Activated gamma-delta T cell treated with anti-CD3 and anti-CD28 coated beads, Interleukin-2, amount 50 U/mL, for 16 hours (primary cell): ENCODE results near the gene PPARD.
"Not testable (repeated sequence)": the region's sequence is repeated elsewhere in the genome, so short reads cannot be mapped to it uniquely, and the experiment has no call there.

Experiments
- DNase-seq: peaks from one replicate; pipeline ENCODE4 v3.0.0-alpha.2; 2020; ENCODE audit warnings: low read depth

PPARD gene

DNA sequence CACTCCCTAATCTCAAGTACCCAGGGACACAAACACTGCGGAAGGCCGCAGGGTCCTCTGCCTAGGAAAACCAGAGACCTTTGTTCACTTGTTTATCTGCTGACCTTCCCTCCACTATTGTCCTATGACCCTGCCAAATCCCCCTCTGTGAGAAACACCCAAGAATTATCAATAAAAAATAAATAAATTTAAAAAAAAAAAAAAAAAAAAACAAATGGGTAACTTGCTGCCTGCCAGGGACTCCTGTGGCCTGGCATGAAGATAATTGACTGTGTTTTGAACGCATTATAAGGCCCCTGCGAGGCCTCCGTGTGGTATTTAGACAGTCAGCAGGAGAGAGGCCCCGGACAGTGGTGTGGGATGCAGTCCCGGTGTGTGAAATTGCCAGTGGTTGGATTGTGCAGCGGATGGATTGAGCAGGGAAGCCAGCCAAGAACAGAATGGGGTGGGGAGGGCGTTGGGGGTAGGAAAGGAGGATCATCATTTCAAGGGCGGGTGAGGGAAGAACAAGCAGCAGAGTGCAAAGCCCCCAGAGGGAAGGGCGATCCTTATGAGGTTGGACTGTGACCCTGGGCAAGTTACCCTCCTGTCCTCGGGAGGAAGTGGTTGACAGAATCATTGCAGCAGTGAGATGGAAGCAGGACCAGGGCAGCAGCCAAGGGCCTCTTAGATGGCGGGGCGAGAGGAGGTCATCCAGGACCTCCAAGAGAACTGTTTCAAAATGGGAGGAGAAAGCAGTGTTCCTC lies 43.3 kb downstream of the PPARD start:
- DNase-seq = no peak

DNA sequence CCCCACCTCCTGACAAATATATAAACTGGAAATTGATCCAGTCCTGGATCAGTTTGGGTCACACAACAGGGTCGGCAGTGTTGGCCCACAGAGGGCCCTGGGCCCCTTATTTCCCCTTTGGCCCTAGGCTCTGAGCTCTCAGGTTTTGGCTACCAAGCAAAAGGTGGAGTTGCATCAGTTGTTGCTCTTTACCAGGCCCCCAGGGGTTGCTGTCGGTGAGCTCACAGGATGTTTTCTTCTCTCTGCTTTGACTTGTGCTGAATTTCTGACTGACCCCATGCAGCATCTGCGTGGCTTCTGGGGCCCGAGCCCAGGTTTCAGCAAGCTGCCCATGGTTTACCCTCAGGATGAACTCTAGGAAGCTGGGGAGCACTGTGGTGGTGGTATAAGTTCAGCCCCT lies 44.6 kb downstream of the PPARD start:
- no peak for DNase-seq

DNA sequence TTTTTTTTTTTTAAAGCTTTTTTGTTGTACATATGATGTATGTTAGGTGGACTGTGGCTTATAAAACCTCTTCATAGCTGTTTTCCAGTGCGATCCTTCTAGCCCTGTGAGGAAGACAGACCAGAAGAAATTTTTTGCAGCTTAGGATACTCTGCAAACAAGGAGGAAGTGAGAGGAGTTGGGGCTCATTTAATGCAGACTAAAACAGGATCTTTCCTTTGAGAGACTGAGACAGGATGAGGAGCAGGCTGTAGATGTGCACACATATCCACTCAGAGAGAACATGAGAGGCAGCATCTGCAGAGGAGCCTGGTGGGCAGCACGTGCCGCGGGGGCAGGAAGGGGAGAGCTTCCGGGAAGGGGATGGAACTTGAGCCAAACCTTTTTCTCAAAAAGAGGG lies 45.7 kb downstream of the PPARD start:
- no peak for DNase-seq

DNA sequence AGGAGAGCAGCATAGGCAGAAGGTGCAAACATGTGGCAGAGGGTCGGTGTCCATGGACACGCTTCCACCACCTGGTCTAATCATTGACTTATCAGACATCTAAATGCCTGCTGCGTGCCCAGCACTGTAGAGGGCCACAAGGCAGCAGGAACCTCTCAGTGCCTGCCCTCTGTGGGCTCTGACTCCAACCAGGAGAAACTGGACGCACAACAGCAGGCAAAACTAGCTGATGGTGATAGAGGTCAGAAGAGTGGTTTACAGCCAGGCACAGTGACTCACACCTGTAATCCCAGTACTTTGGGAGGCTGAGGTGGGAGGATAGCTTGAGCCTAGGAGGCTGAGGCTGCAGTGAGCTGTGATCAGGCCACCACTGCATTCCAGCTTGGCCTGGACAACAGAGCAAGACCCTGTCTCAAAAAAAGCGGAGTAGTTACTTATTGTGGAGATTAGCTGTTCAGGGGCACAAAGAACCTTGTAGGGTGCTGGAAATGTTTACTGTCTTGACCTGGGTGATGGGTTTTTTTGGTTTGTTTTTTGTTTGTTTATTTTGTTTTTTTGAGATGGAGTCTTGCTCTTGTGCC lies 46.5 kb downstream of the PPARD start:
- no peak for DNase-seq

DNA sequence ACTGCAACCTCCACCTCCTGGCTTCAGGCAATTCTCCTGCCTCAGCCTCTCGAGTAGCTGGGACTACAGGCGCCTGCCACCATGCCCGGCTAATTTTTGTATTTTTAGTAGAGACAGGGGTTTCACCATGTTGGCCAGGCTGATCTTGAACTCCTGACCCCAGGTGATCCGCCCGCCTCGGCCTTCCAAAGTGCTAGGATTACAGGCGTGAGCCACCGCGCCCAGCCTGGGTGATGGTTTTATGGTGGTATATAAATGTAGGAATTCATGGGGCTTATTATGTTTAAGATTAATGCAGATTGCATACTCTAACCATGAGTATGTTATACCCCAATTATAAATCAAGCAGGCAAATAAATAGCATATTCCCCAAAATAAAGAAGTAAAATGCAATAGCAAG lies 47.0 kb downstream of the PPARD start:
- DNase-seq = not testable (repeated sequence)

DNA sequence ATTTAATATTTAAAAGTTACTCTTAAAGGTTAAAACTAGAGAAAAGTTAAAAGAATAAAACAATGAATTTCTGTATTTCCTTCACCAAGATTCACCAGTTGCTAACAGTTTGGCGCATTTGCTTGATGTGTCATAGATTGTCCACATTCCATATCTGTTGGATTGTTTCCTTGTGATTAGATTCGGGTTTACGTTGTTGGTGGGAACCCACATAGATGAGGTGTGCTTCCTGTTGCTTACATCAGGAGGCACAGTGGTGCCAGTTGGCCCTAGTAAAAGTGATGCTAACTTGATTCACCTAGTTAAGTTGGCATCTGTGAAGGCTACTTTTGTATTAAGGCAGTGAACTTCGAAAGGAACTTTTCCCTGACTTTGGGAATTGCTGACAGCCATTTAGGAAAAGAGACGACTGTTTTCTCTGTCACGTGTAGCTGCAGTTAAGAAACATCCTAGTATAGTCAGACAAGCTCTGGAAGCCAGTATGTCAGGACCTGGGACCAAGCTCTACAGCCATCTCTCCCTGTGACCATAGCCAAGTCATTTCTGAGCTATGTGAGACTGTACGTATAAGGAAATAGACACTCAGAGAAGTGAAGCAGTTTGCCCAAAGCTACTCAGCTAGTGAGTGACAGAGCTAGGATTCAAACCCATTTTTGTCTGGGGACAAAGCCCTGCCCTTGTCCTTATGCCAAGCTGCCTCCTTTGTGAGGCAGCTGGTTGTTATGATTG lies 49.0 kb downstream of the PPARD start:
- no peak for DNase-seq

DNA sequence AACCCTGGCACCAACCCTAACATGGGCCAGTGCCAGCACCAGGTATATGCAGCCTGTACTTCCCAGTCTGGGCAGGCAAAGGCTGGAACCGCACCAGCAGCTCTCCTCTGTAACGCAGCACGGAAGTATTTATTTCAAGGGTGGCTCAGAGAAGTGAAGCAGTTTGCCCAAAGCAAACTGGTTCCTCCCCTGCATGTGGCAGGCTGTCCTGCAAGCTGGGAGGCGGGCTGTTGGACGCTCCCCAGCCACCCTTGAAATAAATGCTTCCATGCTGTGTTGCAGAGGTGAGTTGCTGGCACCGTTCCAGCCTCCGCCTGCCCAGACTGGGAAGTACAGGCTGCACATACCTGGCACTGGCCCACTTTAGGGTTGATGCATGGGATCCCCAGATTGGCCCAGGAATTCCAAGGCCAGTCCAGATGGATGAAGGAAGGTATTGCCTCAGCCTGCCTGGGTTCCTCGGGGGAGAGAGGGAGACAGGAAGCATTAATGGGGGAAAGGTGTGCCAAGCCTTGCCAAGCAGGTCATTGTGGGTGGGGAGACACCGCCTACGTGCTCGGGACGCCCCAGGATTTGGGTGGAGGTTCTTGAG lies 49.8 kb downstream of the PPARD start:
- no peak for DNase-seq

DNA sequence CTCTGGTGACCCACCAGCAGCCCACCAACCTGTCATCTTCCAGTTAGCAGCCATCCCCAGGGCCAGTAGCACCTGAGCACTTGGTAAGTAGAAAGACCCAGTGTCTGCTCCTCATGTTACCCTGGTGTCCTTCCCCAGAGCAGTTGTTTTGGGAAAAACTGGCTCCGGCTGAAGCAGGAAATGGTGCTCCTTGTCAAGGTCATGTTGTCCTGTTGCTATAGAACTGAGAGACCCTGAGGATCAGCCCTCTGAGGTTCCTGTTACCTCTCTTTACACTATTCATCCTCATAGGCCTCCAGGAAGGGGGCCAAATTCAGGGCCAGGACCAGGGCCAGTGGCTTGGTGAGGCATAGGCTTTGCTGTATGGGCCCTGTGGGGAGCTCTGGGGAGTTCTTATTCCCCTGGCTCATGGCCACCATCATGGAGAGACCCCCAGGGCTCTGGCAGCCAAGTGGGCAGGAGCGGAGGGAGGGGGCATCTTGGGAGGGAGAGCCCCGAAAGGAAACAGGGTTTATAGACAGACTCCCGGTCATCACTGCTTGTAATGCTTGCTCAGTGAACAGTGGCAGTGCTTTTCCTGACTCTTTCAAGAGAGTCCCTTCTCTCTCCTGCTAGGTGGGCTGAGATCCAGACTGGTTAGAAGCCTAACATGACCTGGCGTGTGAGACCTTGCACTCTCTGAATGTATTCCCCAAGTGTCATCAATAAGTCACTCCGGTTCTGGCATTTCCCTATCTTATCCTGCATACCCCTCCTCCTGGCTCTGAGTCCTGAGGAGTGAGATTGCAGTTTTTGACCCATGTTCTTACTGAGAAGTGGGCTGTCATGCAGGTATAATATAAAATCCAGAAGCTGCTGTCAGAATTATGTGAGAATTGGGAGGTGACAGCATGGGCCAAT lies 50.7 kb downstream of the PPARD start:
- DNase-seq = no peak

DNA sequence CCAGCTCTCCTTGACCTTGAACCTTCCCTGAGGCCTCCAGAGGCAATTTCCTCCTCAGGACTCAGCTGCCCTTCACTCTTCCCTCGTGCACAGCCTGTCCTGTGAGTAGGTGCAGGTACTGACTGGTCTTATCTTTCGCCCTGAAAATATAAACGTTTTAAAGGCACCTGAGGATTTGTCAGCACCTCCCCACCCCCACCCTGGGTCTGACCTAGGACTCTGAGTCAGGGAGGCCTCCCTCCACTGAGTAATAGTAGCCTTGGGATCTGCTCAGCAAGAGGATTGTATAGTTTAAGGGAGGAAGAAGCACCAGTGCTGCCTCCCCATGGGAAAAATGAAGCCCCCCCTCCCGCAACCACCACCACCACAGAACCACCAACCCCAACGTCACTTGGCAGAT lies 54.6 kb downstream of the PPARD start:
- no peak for DNase-seq

DNA sequence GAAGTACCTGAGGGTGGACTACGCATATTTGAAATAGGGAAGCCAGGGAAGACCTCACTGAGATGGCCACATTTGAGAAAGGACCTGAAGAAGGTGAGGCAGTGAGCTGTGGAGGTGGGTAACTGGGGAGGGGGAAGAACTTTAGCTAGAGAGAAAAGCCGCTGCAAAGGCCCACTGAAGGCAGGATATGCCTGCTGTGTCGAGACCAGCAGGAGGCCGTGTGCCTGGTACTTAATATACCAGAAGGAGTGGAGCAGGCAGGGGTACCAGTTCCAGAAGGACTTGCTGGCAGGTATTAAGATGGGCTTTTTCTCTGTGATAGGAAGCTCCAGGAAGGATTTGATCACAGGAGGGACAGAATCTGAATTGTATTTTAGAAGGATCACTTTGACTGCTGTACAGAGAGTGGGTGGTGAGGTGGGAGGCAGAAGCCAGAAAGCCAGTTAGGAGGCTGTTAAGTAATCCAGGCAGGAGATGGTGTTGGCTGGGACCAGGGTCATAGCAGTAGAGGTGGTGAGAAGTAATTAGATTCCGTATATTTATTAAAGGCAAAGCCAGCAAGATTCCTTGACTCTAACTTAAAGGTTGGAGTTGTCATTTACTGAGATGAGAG lies 55.6 kb downstream of the PPARD start:
- DNase-seq = no peak

DNA sequence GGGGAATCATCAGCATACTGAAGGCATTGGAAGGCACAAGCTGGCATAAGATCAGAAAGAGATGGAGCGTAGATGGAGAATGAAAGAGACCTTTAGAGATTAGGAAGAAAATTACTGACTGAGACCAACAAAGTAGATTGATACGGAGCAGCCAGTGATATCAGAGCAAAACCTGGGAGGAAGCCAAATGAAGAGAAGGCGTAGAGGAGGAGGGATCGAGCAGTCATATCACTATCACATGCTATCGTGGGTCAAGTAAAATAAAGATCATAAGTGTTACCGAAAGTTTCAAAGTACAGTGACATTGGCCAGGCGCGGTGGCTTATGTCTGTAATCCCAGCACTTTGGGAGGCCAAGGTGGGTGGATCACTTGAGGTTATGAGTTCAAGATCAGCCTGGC lies 56.2 kb downstream of the PPARD start:
- DNase-seq = no peak

DNA sequence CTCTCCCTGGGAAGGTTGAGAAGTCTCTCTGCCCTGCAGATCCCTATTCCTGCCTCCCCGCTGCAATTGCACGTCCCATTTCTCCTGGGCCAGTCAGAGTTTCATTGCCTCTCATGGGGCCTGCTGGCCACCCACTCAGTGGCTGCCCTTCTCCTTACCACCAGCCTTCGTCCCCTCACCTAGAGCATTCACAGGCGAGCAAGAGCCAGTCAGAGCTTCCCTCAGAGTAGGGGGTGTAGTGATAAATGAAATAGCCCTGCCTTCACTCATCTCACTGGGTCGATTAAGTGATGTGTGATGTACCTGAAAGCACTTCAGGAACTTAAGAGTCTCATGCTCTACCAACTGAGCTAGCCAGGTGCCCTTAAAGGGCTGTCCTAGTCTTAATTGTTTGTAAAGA lies 57.8 kb downstream of the PPARD start:
- no peak for DNase-seq

DNA sequence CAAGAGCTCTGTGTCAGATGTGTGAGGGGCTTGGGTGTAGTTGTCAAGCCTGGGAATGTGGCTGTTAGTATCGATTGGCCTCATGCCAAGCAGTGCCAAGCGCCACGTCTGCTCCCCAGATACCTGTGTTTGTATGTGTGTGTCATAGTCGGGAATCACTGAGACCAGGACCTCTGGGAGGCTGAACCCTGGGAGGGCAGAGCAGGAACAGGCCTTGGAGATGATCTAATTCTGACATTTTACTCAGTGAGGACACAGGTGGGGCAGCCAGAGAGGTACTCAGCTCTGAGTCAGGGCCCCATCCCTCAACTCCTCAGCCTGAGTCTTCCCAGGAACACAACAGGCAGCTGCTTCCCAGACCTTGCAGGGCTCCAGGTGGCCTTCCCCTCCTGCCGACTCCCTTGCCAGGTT lies 58.5 kb downstream of the PPARD start:
- DNase-seq = no peak

DNA sequence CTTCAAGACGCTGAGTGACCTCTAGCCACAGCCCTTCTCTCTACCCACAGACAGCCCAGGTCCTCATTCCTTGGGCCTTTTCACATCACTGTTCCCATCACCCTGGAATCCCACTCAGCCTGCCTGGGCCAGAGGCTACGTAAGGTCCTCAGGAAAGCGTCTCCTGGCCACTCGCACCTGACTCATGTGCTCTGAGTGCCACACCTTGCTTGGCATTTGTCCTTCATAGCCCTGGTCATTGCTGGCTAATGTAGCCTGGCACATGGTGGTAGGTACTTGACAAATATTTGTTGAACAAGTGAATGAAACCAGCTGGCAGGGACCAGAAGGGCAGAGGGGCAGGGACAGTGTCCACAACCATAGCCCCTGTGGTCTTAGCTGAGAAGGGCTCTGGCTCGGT lies 59.2 kb downstream of the PPARD start:
- no peak for DNase-seq

DNA sequence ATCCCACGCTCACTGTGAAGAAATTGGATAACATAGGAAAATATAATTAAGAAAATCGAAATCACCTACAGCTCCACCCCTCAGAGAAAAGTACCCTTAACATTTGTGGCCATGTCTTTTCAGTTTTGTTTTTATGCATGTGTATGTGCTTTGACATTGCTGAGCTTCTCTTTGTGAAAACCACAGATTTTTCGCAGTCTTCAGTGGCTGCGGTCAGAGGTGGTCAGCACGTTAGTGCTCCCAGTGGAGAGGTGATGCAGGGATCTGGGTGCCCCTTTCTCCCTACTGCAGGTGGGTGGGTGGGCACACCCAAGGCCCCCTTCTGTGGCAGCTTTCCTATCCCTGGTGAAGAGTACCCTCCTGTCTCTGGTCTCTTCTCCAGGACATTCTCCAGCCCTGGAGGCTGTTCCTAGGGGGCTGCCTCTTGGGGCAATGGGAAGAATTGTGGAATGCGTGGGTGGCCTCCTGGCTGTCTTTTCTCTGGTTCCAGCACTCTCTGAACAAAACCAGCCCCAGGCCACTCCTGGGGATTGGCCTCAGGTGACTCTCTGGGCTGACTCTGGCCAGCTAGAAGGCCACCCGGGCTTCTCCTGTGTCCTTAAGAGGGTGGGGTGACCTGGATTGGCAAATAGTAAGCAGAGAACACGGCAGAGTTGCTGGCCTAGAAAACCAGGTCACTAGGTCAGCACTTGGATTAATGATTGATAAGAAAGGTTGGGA lies 59.9 kb downstream of the PPARD start:
- no peak for DNase-seq

DNA sequence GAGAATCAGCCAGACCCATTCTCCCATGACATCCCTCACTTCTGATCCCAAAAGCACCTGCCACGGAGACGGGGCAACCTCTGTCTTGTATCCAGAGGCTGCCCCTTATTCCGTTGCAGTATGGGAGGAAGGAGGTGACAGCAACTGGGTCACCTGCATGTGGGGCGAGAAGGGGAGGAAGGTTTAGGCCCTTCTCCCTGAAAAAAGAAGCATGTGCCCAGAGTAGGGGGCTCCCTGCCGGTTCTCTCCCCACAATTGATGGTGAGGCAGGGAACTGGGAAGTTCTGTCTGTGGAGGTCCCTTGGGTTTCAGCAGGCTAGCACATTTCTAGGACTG lies 60.5 kb downstream of the PPARD start:
- DNase-seq = no peak

DNA sequence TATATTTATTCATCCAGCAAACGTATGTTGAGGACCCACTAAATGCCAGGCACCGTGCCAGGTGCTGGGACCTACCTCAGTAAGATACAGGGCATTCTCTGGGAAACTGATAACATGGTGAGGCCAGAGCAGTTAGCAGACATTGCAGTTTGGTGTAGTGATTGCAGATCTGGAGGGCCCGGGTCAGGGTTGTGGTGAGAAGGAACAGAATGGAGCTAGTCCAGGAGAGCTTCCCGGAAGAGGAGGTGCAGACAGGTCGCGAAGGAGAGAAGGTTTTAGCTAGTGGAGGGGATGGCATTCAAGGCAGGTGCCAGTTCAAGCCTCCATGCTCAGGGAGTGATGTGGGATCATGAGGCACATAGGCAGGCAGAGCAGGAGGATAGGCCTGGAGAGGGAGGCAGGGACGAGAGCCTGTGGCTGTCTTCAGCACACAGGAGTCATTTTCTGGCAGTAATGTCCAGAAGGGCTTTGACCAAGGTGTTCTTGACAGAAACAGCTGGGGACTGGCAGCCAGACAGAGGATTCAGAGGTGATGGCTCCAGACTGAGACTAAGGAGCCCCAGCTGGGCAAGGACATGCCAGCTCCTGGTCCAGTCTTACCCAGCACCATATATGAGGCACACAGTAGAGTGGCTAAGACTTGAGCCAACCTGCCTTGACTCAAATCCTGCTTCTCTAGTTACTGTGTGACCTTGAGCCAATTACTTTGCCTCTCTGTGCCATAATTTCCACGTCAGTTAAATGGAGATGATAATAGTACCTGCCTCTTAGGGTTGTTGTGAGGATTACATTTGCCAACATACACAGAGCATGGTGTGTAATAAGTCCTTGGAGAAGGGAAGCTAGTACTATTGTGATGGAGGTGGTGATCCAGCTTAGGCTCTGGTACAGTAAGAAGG lies 61.4 kb downstream of the PPARD start:
- no peak for DNase-seq

DNA sequence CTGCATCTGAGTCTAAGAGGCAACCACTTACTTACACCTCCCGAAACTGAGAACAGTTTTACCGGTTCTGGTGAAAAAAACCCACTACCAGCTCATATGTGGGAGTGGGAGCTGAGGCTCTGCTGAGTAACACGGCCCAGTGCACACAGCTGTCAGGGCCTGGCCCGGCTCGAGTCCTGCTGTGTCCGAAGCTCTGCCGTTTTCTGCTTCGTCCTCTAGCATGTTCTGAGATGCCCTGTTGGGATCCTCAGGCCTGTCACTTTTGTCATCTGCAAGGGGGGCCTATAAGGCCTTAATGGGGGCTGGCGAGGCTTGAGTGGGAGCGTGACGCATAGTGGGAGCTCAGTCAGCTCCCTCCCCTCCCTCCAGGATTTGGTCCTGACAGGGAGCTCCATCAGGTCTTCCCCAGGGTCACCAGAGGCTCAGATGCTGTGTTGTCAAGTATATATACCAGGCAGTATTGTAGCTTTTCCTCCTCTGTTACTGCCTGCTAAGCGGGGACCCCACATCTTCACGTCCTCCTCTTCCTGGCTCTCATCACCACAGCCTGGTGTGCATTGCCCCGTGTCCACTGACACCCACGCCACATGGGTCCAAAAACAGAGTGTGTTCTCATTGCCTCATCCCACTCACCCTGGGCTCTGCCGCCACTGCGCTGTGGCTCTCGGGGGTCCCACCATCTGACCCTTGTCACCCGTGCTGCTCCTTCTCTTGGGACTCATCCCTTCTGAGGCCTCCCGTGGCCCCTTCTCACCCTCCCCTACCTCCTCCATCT lies 64.5 kb downstream of the PPARD start:
- no peak for DNase-seq

DNA sequence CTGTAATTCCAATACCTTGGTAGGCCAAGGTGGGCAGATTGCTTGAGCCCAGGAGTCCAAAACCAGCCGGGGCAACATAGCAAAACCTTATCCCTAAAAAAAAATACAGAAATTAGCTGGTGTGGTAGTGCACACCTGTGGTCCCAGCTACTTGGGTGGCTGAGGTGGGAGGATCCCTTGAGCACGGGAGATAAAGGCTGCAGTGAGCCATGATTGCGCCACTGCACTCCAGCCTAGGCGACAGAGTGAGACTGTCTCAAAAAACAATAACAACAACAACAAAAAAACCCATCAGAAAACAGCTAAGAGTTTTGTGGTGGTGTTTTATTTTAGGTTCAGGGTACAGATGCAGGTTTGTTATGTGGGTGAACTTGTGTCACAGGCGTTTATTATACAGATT lies 66.9 kb downstream of the PPARD start:
- DNase-seq = no peak
